Cardiac fibroblast (primary cell): Measurements from ENCODE around the gene MGAT5B.

ENCODE experiments used
- DNase-seq, 2 donors: peaks; one replicate each; pipeline versions ENCODE4 v3.0.0 to v3.0.0-alpha.2; 2010; ENCODE audit warnings: low read depth in 2 of 2
- H3K4me3 ChIP-seq, 2 donors: replicated peaks in 1 of 2; 1 replicate in 1 of 2; 2 replicates in 1 of 2; pipeline ENCODE4 v1.5.1; 2011; ENCODE audit warnings: low read depth in 2 of 2, low read length in 2 of 2, mild to moderate bottlenecking in 2 of 2, moderate library complexity in 1 of 2
- TF ChIP-seq, protein P1 (sequence below): IDR thresholded peaks from one replicate; pipeline ENCODE4 v1.5.1; 2011; ENCODE audit warnings: low read depth, mild to moderate bottlenecking, low read length, inconsistent platforms

MGAT5B gene

DNA sequence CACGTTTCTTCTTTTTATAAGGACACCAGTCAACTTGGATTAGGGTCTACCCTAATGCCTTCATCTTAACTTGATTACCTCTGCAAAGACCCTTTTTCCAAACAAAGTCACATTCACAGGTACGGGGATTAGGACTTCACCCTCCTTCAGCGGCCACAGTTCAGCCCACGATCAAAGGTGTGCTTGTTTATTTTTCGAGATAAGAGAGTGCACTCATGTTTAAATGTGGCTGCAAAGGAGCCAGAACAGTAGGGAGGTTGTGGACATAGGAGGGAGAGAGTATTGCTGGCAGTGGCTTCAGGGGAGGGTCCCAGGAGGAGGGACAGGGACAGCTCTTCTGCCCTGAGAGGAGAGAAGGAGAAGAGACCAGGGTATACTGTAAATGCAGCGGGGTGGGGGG is 46.7 kb downstream of the MGAT5B start:
- no peak overlapping the region for H3K4me3 ChIP-seq
- TF ChIP-seq, protein P1, sequence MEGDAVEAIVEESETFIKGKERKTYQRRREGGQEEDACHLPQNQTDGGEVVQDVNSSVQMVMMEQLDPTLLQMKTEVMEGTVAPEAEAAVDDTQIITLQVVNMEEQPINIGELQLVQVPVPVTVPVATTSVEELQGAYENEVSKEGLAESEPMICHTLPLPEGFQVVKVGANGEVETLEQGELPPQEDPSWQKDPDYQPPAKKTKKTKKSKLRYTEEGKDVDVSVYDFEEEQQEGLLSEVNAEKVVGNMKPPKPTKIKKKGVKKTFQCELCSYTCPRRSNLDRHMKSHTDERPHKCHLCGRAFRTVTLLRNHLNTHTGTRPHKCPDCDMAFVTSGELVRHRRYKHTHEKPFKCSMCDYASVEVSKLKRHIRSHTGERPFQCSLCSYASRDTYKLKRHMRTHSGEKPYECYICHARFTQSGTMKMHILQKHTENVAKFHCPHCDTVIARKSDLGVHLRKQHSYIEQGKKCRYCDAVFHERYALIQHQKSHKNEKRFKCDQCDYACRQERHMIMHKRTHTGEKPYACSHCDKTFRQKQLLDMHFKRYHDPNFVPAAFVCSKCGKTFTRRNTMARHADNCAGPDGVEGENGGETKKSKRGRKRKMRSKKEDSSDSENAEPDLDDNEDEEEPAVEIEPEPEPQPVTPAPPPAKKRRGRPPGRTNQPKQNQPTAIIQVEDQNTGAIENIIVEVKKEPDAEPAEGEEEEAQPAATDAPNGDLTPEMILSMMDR, result no peak
- DNase-seq, result no peak

DNA sequence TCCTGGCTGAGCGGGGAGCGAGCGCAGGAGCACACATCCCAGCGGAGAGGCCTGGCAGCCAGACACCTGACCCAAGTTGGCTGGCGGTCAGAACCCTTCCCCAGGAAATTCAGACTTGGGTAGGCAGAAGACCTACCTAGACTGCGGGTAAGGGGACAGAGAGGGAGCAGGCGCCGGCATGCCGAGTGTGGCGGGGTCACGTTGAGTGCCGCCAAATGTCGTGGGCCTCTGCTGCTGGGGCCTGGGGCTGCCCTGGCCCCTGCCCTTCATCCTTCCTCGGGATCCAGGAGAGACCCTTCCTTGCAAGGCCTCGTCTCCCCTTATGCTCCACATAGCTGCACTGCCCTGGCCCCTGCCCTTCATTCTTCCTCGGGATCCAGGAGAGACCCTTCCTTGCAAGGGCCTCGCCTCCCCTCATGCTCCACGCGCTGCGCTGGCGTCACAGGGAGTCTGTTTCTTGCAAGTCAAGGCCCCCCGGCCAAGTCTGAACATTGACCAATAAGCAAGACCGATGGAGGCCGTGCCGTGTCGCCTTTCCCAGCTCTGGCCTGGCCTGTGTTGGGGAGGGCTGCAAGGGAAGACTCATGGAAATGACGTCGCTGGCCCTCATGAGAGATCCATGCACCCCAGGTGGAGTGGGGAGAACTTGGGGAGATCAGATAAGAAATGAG is 47.8 kb downstream of the MGAT5B start:
- TF ChIP-seq, protein P1, result no peak
- no peak overlapping the region for H3K4me3 ChIP-seq
- DNase-seq, result no peak

DNA sequence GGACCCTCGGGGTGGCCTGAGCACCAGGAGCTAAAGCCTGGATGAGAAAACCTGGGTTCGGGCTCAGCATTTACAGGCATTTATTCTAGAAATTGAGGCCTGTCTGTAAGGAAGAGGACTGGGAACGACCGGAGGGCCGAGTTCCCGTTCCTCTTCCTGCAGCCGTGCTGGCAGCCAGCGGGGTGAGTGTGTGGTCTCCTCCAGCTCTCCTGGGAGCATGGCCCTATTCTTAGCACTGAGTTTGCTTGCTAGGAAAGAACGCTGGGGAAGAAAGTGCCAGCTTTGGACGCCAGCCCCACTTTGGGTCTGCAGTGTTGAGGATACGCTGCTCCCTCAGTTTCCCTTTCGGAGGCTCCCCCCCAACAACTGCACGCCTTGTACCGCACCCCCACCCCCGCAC is 49.6 kb downstream of the MGAT5B start:
- H3K4me3 ChIP-seq, result no peak overlapping the region
- TF ChIP-seq, protein P1, result no peak
- DNase-seq, result no peak

DNA sequence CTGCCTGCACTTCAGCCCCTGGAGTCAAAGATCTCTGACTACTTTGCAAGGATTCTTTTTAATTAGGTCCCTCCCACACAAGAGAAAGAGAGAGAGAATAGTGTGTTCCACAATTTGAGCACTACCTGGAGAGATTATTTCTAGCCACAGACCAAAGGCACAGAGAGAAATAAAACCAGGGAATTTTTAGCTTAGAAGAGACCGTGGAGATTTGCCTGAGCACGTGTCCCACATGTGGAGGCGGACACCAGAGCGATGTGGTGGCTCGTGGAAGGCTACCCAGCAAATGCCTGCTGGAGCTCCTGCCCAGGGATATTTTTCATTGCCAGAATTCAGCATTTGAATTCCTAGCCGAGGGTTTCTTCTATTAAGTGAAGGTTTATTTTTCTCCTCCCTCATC is 50.6 kb downstream of the MGAT5B start:
- DNase-seq, result no peak
- TF ChIP-seq, protein P1, result no peak
- H3K4me3 ChIP-seq, result no peak overlapping the region

- DNase-seq, result no peak
- TF ChIP-seq, protein P1, result no peak
- H3K4me3 ChIP-seq, result no peak overlapping the region
Measured at GRCh38 chr17:76920364-76921139, 52.3 kb downstream of the MGAT5B start.

GRCh38 chr17:76921340-76922036 is 53.3 kb downstream of the MGAT5B start:
- TF ChIP-seq, protein P1, result no peak
- DNase-seq, result no peak
- no peak overlapping the region for H3K4me3 ChIP-seq
